C4-2B (cell line): ENCODE measurements around the gene ELFN2.

Source experiments
- ZFX ChIP-seq: fragments of 450-650 bp; IDR thresholded peaks from 2 replicates; pipeline ENCODE4 v1.6.1; 2017
- TF ChIP-seq, protein P1 (sequence below): fragments of 450-650 bp; conservative IDR thresholded peaks from 2 replicates; pipeline ENCODE4 v1.5.1; 2017; ENCODE audit warnings: mild to moderate bottlenecking

DNA sequence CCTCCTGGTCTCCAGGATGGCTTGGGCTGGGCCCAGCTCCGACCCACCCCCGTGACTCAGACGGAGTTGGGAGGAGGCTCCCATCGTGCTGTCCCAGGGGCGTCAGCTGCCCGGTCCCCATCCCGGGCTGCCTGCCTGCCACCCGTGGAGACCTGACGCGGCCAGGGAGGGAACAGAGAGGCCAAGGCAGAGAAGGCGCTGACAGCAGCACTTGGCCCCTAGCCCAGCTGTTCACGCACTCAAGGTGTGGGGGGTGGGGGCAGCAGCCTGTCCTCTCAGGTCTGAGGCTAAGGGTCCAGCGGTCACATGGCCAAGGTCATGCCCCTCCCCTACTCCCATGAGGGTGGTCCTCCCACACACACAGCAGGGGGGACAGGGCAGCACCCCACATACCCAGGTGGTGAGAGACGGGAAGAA, 48.6 kb downstream of the ELFN2 start:
- no peak for TF ChIP-seq ZFX
- TF ChIP-seq, protein P1, sequence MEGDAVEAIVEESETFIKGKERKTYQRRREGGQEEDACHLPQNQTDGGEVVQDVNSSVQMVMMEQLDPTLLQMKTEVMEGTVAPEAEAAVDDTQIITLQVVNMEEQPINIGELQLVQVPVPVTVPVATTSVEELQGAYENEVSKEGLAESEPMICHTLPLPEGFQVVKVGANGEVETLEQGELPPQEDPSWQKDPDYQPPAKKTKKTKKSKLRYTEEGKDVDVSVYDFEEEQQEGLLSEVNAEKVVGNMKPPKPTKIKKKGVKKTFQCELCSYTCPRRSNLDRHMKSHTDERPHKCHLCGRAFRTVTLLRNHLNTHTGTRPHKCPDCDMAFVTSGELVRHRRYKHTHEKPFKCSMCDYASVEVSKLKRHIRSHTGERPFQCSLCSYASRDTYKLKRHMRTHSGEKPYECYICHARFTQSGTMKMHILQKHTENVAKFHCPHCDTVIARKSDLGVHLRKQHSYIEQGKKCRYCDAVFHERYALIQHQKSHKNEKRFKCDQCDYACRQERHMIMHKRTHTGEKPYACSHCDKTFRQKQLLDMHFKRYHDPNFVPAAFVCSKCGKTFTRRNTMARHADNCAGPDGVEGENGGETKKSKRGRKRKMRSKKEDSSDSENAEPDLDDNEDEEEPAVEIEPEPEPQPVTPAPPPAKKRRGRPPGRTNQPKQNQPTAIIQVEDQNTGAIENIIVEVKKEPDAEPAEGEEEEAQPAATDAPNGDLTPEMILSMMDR: no peak
